NCI-H1092 treated with DMSO at 0.1 percent for 48 hours (cell line): ENCODE results near the gene CPM.

Experiments
- DNase-seq: peaks from one replicate; lab custom pipeline; 2025; lab: John Stamatoyannopoulos, UW

CPM gene

DNA sequence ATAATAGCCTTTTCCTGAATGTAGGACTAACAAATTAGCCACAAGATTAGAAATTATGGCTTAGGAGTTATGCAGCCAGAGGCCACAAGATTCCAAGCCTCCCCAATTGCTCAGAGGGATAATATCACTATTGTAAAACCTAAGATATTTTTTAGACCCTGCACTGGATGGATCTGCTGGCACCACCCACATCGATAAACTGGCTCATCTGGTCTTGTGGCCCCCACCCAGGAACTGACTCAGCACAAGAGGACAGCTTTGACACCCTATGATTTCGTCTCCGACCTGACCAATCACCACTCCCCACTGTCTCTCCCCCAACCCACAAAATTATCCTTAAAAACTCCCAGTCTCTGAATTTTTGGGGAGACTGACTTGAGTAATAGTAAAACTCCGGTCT is 54.7 kb downstream of the CPM start:
- DNase-seq = no peak

GRCh38 chr12:68877583-68877982 is 55.4 kb downstream of the CPM start:
- DNase-seq = no peak

DNA sequence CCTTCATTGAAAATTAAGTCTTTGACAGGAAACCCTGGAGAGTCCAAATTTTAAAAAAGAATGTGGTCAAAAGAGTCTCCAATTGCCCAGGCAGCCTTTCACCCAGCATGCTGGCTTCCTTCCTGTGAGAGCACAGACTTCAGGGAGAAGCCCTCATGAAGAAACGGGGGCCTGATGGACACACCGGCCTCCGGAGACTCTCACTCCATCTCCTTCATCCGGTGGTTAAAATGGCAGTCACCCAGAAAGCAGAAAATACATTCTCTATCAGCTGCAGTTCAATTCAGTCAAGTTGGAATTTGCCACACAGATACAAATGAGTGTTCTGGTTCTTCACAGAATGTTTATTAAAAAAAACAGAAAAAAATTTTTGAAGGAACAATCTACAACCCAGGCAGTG is 56.5 kb downstream of the CPM start:
- DNase-seq = no peak

- no peak for DNase-seq
Measured at GRCh38 chr12:68873316-68873715, 59.7 kb downstream of the CPM start.

GRCh38 chr12:68871921-68872320 is 61.0 kb downstream of the CPM start:
- peak; percentile 1 for DNase-seq

DNA sequence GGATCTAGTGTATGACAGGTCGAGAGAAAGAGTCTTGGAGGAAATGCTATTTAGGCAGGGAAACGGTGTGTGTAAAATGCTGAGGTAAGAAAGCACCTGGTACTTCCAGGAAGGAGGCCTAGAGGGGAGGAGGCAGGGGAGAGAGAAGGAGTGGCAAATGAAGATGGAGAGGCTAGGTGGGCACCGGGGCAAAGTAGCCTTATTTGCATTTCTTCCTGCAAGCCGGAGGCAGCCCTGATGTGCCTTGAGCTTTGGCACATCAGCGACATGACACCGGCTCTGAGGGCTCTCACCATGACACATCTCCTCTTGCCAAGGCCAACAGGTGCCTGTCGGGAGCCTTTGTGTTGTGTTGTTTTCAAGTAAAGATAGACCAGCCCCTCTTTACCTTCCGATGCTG is 61.6 kb downstream of the CPM start:
- no peak for DNase-seq

DNA sequence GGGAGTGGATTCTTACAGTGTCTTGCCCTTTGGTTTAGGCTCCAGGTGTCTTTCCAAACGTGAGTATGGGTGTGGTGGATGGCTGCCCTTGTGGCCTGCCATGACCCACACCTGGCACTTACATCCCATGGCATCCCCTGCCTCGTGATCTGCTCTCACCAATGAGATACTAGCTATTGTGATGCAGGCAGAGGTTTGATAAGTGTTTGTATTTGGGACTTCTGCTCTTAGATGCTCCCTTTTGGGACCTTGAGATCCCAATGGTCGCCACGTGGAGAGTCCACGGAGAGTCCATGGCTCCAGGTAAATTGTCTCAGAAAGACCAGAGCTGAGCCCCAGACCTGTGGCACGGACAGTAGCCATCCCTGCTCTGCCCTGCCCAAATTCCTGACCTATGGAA is 62.5 kb downstream of the CPM start:
- no peak for DNase-seq

DNA sequence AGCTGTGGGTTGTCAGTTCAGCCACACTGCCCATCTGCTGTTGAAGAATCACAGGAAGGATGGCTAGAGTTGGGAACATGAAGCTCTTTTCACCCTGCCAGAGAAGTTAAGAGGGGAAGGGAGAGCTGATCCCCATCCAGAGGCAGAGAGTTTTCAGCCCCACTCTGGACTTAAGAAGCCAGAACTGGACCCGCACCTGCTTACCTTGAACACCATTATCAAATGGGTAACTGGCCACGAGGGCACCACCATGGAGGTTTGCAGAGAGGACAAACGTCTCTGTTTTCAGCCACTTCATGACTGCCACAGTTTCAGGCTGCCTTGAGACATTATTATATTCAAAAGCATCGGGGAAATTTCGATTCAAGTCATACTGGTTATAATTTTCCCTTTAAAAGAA is 63.0 kb downstream of the CPM start:
- DNase-seq = no peak

DNA sequence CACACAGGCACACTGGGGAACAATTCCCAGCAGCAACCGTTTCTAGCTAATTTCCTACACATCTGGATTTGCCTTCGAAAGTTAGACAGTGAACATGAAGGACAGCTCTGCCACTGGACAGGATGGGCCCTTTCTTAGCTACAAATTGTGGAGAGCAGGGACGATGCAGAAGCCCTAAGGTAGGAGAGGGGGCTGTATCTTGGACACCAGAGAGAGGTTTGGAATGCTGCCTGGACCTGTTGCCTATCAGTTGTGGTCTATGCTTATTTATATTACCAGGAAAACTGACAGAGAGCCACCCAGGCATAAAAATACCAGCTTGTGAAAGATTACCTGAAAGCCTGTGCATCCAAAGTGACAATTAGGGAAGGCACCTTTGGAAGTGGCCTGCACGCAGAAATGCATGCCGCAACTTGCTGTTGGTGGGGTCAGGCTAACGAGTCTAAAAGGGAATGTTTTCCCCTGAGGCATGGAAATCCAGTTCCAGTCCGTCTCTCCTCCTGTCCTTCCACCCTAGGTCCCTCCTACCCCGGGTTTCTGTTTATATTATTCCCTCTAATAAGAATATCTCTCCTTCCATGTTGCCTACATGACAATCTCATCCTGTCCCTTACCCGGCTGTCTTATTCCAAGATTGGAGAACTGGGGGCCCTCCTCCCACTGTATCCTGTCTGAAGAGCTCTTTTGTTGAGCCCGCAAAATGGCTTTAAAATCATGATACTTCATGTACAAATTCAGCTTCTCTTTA is 64.8 kb downstream of the CPM start:
- no peak for DNase-seq

DNA sequence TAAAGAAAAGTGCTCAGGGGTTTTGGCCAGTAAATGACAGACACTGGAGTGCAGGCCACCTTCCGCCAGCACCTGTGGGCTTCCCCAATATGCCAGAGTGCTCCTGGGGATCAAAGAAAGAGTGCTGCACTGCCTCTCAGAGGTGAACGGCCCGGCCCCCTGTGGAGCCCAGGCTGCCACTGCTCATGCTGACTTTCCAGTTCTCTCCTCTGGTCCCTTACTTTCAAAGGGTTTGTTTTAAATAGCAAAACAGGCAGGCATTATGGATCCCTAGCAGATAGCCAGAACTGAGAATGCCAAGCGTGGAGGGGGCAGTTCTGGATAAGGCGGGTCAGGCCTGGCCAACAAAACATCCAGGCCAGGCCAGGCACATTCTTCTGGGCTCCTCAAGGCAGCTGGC is 65.4 kb downstream of the CPM start:
- no peak for DNase-seq

- no peak for DNase-seq
Measured at GRCh38 chr12:68866950-68867349, 66.0 kb downstream of the CPM start.

- no peak for DNase-seq
Measured at GRCh38 chr12:68865399-68866164, 67.4 kb downstream of the CPM start.

DNA sequence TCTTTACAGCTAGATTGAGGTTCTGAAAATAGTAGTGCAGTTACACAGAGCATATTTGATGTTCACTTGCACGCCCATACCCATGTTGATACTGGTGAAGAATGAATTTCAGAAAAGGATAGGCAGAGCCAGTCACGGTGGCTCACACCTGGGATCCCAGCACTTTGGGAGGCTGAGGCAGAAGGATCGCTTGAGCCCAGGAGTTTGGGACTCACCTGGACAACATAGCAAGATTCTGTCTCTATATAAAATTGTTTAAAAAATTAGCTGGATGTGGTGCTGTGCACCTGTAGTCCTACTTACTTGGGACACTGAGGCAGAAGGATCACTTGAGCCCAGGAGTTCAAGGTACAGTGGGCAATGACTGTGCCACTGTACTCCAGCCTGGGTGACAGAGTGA is 68.4 kb downstream of the CPM start:
- DNase-seq = no peak

DNA sequence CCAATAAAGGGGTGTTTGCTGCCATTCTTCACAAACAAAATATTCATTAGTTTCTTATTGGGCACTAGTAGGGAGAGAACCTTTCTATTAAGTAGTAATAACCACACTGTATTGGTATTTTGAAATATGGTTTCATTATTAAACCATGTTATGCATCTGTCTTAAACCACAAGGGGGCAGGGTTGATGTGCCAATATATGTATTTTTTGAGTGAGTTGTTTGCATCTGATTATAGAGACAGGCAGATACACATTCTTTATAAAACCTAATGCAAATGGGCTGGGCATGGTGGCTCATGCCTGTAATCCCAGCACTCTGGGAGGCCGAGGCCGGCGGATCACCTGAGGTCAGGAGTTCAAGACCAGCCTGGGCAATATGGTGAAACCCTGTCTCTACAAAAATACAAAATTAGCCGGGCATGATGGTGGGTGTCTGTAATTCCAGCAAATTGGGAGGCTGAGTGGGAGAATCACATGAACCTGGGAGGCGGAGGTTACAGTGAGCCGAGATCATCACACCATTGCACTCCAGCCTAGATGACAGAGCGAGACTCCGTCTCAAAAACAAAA is 69.0 kb downstream of the CPM start:
- DNase-seq = peak; percentile 32

DNA sequence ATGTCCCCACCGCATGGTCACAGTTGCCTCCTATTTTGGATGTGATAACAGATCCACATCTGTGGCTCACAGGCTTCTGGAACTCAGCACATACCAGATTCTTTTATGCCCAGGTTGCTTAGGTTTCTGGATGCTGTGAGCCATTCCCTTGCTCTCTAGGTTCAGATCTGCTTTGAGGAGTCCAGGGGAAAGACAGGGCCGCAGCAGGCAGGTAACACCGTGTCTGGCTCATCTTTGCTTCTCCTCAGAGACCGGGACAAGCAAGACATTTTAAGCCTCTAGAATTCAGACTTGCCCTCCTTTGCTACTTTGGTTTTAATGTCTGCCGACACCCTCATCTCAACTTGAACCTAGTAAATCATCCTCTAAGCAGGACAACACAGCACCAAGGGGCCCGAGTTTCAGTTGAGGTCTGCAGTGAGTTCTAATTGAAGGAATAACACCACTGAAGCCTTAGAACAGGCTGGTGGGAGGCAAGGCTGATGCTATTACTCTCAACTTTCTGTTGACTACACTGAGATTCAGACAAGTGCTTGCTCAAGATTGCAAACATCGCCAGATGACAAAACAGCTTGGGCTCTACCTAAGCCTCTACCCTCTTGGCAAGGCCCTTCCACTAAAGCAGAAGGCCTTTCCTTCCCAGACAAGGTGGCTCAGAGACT is 69.7 kb downstream of the CPM start:
- DNase-seq = no peak

DNA sequence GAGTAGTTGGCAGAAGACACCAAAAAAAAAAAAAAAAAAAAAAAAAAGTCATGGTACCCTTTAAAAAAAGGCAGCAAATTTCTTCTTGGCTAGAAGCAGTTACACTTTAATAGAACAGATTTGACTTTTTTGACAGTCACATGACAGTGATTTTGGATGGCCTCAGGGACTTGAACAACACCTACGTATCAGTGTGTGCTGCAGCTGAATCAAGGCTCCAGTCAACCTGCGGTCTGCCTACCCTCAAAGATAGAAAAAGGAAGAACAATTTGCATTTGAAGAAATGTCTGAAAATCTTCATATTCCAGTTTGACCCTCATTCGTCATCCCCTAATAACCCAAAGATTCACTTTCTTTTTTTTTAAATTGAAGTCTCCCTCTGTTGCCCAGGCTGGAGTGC is 71.1 kb downstream of the CPM start:
- DNase-seq = no peak

- no peak for DNase-seq
Measured at GRCh38 chr12:68856510-68856909, 76.5 kb downstream of the CPM start.

DNA sequence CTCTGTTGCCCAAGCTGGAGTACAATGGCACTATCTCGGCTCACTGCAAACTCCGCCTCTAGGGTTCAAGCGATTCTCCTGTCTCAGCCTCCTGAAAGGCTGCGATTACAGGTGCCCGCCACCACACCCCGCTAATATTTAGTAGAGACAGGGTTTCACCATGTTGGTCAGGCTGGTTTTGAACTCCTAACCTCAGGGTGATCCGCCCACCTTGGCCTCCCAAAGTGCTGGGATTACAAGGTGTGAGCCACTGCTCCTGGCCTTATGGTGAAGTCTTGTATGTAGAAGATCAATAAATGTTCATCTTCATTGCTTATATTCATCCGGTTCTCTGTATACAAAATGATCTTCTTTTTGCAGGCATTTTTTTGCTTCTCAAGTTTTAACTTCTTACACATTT is 77.2 kb downstream of the CPM start:
- no peak for DNase-seq

- no peak for DNase-seq
Measured at GRCh38 chr12:68855111-68855510, 77.9 kb downstream of the CPM start.

GRCh38 chr12:68854554-68854953 is 78.4 kb downstream of the CPM start:
- DNase-seq = no peak

DNA sequence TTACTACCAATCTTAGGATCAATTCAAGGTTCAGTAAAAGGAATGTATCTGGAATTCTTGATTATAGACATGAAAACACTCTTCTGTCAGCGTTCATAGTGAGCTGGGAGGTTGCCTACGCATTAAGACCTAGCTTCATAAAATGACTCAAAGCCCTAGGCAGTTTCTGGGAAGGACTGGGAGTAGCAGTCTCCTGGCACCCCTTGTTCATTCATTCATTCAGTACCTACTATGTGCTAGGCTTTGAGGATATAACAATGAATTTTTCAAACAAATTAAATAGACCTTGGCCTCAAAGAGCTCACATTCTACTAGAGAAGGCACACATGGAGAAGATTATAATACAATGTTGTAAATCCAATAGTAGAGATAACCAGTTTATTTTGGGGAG is 78.9 kb downstream of the CPM start:
- DNase-seq = no peak

- DNase-seq = no peak
Measured at GRCh38 chr12:68853396-68854077, 79.4 kb downstream of the CPM start.
